ENCODE results near the gene ATF6.

Gene ATF6

DNA sequence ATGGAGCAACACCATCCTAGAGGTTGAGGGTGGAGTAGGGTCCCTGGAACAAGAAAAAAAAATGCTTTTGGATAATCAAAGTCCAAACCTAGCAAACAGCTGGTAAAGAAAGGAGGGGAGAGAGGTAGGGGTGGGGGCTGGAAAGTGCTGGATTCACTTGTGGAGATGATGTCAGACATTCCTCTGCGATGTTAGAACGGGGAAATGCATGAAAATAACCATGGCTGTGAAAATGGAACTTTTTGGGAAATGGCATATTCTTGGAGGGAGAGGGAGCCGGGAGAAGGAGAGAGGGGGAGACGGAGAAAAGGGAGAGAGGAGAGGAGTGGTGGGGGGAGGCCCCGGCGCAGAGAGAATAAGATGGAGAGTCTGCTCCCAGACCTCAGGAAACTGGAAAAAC, 203.9 kb downstream of the ATF6 start:
- no peak for DNase-seq (ENCODE audit: low spot score)

DNA sequence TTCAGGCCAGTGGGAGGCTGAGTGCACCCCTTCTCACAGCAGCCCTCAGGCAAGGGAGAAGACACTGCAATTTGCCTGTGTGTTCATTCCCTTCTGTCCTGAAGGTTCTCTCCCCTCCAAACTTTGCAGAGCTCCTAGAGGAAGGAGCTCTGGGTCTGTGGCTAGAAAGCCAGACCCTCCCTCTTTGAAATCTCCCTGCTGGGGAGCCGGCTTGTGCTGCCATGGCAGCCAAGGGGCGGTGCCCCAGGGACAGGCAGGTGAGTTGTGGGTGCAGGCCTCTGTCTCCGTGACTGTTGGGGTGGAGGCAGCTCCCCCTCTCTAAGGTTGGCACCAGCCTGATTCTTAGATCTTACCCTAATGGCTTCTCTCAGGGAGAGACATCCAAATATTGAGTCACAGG, 204.5 kb downstream of the ATF6 start:
- DNase-seq (ENCODE audit: low spot score): no peak

DNA sequence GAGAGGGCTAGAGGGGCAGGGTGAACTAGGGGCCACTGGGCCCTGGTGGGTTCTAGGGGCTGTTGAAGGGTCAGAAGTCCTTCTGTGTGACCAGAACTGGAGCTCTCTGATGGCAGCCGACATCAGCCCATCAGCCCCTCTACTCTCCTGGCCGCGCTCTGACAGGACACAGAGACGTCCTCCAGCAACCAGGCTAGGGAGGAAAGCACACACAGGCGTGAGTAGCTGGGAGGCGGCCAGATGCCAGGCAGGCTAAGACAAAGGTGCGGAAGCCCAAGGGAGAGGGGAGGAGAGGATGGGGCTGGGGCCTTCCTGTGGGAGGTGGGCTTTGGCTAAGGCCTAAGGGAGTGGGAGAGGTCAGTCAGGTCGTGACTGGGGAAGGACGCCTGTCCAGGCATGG, 206.7 kb downstream of the ATF6 start:
- no peak for DNase-seq (ENCODE audit: low spot score)

DNA sequence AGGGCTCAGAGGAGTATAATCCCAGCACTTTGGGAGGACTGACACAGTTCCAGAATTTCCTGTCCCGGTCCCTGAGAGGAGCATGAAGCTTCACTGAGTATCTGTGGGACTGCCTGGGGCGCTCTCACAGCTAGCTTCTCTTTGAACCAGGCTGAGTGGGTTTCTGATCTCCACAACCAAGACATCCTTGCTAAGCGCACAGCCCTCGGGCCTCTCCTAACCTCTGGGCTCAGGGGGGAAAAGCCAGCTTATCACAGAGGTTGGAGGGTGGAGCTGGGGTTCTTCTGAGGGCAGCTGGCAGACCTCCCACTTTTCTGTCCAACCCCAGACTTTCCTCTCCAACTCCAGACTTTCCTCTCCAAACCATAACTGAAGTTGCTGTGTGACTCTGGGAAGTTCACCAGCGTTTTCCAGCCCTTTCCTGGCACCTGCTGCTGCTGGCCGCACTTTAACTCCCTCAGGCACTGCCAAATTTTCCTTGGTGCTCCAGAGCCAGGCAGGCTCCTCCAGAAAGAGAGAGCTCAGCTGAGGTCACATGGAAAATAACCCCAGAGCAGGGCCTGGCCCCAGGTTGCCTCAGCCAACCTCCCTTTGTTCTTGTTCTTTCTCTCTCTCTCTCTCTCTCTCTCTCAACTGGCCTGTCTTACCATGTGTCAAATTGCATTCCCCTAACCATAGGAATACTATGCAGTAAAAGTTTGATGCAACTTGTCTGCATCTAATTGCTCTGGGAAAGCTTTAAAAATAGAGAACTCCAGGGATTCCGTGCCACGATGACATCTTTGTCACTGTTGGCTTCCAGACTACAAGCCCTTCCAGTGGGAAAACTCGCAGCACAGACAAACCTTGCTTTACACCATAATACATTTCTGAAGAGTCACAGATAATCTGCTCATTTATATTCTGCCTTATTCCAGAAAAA, 208.1 kb downstream of the ATF6 start:
- no peak for DNase-seq (ENCODE audit: low spot score)

DNA sequence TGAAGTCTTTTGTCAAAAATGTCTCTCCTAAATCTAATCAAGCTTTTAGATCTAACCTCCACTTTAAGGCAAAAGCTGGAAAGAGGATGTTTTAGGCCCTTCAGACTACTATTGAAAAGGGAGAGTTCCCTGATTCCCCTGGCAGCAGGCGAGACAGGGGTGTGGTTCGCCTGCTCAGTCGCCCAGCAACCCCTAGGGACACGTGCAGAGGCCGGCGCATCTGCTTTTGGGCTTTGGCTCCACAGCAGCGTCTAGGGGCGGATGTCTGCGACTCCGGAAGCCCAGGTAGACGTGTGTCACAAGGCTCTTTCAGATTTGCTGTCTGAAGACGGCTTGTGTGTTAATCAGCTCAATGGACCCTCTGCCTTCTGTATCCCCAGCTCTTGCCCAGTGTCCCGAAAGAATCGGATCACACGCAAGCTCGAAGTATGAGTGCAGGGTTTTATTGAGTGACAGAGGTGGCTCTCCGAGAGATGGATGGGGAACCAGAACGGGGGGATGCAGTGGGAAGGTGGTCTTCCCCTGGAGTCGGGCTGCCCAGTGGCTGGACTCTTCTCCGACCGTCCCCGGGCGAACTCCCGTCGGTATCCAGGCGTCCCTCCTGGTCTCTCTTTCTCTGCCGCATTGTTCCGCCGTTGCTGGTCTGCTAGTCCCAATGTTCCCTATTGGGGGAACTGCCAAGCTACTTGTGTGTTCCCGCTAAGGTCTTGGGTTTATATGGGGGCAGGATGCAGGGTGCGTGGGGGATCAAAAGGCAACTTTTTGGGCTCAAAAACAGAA, 212.1 kb downstream of the ATF6 start:
- DNase-seq (ENCODE audit: low spot score): no peak

DNA sequence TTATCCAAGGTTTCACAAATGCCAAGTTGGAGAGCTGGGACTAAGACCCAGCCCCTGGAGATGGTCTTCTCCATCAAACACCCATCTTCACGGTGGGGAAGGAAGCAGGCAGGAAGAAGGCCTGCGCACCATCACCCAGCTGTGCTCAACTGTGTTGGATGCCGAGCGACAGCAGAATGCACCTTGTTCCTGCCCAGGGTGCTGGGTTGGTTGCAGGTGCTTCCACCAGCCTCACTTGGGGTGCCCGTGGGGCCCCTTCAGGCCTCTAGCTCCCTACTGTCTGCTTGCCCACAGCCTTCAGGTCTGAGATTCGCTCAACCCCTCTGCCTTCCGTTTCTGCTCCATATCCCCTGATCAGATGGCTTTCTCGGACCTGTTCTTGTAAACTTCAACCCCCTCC, 215.0 kb downstream of the ATF6 start:
- no peak for DNase-seq (ENCODE audit: low spot score)

DNA sequence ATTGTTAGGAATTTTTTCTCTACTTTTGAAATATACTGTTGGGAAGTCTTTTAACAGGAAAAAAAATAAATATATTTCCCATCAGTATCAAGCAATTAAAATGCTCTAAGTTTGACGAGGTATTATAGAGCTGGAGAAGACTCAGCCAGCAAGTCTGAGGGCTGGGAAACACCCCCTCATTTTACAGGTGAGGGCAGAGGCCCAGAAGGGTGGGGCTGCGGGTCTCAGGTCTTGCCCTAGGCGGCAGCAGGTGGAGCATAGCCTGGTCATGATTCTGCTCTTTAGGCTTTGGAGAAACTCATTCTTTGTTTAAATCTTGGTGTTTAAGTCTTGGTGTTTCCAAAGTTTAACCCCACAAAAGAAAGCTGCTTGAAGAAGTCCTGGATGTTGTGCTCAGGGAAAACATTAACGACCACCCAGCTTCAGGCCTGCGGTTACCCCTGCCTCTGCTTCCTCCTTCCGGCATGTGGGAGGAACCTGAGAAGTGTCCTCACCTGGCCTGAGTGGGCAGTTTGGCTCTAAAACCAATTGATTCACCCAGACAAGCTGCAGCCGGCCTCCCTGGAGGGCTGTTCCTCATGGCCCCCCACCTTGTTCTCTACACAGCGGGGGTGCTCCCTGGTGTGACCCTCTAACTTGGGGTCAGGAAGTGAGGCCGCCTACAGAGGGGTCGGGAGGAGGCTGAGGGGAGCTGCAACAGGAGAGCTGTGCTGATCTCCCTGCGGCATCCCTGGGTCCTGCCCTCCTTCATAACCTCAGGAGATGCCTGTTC, 215.8 kb downstream of the ATF6 start:
- no peak for DNase-seq (ENCODE audit: low spot score)

DNA sequence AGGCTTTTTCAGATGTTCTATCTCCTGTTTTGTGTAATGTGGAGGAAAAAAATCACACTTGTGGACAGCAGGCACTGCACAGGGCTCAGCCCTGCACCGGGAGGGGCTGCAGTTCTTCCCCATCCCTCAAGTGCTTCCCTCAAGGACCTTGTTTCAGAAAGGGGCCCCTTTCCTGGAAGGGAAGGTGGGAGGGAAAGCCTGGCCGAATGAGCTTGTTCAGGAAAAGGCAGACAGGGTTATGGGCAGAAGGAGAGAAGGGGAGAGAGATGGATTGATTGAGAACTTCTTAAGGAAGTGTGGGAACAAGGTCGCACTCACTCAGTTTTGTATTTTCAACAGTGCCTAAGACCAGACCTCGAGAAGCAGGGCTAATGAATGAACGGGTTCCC, 216.4 kb downstream of the ATF6 start:
- DNase-seq (ENCODE audit: low spot score): no peak

DNA sequence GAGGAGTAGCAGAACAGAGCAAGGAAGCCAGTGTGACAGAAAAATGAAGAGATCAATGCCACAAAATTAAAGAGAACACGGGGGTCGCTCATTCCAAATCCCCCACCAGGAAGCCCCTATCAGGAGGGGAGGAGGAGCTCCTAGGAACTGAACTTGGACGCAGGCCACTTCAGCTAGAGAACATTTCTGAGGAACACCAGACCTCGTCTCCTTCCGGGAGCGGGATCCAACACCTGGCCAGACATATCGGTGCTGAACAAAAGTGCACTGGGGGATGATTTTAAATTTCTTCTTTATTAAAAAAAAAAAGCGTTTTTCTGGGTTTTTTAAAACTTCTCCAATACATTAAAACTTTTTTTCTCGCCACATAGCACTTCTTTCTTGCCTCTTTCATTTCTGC, 216.8 kb downstream of the ATF6 start:
- no peak for DNase-seq (ENCODE audit: low spot score)

DNA sequence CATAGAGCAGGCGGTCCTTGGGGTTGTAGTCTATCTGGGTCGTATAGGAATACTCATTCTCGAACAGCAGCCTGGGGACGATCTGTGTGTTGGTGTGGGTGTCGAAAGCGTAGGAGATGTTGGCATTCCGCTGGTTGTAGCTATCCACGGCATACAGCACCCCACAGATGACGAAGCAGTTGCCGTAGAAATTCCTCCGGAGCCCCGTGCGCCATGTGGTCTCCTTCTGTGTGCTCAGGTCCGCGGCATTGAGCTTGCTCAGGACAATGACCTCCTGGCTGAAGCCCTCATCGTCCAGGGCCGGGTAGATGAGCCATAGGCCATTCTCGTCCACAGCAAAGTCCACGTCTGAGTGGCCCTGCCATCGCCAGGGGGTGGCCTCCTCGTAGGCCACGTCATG, 217.6 kb downstream of the ATF6 start:
- DNase-seq (ENCODE audit: low spot score): no peak

DNA sequence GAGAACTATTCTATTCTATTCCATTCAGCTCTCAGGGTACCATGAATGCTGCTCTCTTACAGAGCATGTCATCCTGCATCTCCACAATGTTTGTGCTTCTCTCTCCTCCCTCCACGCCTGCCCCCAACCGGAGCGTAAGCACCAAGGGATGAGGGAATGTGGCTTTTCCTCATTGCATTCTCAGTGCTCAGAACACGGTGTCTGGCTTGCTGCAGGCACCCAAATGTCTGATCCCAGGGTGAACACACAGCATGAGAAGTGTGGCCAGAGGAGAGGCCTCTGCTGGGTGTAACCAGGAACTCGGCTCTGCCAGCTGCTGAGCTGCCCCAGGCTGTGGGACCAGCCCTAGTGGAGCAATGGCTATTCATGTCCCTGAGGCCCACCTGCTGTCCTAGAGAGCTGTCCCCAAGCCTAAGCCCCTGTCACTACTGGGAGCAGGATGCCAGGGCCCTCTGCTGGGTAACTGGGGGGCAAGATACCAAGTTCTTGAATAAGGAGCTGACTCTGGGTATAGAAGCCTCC, 219.2 kb downstream of the ATF6 start:
- DNase-seq (ENCODE audit: low spot score): no peak

DNA sequence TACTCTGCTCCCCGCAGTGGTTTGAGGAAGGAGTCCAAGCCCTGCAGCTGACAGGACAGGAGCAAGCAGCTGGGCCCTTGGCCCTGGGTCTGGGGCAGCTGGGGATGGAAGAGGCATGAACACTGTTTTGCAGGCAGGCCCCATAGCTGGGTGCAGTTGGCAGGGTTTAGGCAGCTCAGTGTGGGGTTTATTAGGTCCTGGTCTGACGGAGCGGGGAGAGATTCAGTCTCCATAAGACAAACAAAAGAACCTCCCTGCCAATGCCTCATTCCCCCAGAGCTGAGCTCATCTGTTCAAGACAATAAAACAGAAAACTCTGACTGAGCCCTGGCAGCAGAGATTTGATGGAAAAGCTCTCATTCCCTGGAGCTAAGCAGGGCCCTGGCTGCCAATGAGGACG, 220.2 kb downstream of the ATF6 start:
- DNase-seq (ENCODE audit: low spot score): no peak

DNA sequence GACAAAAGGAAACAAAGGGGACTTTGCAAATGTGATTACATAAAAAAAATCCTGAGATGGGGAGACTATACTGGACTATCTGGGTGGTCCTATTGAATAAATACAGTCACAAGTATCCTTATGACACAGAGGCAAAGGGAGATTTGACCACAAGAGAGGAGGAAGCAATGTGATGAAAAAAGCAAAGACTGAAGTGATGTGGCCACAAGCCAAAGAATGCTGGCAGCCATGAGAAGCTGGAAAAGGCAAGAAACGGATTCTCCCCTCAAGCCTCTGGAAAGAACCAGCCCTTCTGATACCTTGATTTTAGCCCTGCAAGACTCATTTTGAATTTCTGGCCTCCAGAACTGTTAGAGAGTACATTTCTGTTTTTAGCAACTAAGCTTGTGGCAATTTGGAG, 221.2 kb downstream of the ATF6 start:
- DNase-seq (ENCODE audit: low spot score): no peak

DNA sequence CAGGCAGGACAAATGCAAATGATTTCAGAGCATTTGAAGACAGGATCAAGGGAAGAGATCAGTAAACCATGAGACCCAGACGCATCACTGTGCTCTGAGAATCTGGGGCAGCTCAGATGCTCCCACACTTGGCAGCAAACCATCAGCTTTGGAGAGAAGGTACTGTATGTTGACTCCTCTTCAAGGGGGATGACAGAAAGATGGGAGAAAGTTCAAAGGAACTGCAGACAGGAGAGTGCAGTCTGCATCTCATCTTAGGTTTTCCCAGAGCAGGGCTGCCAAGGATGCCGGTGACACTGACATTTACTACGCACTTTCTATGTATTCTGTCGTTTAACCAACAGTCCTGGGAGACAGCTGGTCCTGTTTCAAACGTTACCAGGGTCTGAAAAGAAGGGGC, 221.8 kb downstream of the ATF6 start:
- DNase-seq (ENCODE audit: low spot score): no peak

DNA sequence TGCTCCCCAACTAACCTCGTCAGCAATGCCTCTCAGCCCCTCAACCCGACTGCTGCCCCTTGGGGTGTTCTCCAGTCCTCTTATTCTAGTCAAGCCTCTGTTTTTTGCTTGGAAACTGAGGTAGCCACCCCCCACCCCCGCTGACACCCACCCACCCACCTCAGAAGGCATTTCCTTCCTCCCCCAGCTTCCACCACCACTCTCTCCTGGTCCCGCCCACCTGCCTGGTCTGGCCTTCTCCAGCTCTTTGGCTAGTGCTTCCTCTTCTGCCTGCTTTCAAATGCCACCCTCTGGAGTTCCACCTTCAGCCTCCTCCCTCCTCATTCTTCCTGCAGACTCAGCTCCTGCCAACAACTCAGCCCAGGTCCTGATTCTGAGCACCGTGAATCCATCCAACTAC, 222.3 kb downstream of the ATF6 start:
- no peak for DNase-seq (ENCODE audit: low spot score)

DNA sequence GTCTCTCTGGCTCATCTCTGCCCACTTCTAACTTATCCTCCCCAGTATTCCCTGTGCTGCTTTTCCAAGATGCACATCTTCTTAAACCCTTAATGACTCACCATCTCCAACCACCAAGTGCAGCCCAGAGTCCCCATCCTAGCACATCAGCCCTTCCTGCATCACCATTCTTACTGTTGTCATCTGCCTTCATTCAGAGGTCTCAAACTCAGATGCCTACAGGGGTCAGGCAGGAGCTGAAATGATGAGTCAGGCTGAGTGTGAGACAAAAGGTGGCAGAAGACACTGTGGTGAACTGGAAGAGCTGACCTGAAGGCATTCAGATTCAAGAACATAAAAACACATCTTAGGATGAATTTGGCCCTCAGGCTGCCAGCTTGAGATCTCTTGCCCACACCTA, 223.0 kb downstream of the ATF6 start:
- no peak for DNase-seq (ENCODE audit: low spot score)

DNA sequence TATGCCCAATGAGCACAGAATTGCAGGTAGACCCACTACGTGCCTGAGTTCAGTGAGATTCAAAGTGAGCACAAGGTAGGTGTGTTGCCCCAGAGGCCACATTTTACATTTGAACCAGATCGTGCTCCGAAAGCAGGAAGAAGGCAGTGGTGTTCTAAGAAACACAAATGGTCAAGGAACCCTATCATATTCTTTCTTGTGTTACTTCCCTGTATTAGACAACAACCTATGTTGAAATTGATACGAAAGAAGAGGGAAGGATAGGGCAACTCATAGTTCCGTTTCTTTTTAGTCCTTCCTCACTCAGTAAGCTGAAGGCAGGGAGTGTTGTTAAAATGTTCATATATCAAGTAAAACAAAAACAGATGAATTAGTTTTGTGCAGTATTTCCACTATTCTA, 223.7 kb downstream of the ATF6 start:
- DNase-seq (ENCODE audit: low spot score): no peak

DNA sequence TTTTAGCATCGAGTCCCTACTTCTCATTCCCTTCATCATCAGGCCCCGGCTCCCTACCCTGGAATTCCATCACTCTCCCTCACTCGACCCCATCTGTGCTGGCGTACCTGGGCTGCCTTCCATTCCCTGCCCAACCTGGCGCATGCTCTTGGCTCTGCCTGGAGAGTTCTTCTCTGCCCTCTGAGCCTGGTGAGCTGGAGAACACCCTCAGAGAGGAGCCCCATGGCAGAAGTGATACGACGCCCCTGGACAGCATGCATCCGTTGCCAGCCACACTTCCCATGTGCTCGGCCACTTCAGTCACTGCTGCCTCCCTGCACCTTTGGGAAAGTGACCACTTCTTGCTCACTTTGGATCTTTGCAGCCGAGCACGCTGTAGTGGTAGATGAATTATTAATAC, 227.5 kb downstream of the ATF6 start:
- DNase-seq (ENCODE audit: low spot score): no peak

DNA sequence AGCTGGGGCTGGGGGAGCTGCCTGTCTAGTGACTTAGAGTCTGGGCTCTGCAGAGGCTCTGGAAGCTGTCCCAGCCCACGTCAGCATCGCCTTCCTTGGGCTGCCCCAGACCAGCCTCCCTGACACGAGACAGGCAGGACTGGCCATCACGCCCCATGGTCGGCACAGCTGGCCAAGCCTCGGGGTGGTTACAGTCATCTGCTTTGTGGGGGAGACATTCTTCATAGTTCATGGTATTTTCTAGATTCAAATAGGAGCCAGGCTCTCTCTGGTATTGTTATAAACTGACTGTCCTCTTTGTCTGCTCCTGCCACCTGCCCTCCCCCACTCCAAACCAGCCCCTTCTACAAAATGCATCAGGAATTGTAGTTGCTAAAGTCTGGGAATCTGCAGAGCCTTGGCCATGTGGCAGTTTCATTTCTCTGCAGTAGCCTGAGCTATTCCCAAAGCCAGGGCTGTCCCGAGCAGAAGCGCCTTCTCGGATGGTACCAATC, 228.1 kb downstream of the ATF6 start:
- DNase-seq (ENCODE audit: low spot score): no peak

DNA sequence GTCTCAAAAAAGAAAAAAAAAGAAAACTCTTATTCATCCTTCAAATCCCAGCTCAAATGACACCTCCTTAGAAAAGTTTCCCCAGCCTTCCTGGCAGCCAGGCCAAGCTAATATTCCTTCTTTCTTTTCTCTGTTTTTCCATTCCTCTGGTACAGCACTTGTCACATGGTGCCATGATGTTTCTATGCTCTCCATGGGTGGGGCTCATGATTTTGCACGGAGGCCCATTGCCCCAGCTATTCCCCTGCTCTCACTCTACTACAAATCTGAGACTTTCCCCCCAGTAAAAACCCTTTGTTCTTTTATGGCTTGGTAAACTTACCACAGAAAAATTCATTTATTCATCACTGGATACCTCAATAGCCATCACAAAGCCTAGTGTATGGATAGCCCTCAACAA, 231.0 kb downstream of the ATF6 start:
- DNase-seq (ENCODE audit: low spot score): no peak

DNA sequence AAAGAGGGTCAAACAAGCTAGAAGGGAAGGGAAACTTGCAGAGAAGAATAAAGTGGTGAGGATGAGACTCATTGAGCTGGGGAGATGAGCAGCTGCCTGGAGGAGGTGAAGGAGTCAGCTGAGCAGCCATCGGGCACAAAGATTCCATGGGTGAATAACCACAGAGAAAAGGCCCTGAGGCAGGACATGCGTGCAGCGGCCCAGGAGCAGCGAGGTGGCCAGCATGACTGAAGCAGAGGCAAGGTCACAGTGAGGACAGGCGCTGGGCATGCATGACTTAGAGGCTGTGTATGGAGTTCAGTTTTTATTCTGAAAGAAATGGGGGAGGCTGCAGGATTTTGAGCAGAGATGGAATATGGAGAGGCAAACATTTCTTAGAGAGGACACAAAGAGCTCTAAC, 232.7 kb downstream of the ATF6 start:
- no peak for DNase-seq (ENCODE audit: low spot score)

DNA sequence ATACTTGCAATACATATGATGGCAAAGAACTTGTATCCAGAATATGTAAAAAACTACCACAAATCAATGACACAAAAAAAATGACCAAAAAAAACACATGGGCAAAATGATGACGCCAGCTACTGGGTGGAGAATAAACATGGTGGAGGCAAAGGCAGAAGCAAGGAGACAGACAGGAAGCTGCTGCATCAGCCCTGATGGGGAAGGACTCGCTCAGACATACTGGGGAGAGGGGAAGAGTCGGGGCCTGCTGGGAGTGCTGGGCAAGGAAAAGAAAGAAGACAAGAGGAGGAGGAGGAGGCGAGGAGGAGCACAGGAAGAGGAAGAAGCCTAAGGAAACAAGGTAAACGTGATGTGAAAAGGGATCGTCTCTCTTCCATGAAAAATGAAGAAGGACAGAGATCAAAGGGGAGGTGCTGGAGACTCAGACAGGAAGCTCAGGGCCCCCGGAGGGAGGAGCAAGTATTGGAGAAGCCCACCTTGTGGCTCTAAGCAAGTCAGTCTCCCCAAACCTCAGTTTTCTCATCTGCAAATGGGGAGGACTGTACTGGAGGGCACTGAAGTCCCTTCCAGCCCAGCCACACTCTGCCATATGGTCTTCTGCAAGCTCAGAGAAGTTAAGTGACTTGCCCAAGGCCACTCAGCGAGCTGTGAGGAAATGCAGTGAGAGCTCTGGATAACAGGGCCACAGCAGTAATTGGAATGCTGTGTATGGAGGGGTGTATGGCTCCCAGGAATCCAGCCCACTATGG, 233.4 kb downstream of the ATF6 start:
- DNase-seq (ENCODE audit: low spot score): no peak

Measured in cerebellar cortex (tissue), 1 donor.